T-helper 17 cell (primary cell): ENCODE results near the gene APOBEC3A. TPM values are rescaled to one million over a fixed set of nuclear protein-coding genes. Genes with fewer than 3 reads are reported as not detected.
"Not testable (repeated sequence)": the region's sequence is repeated elsewhere in the genome, so short reads cannot be mapped to it uniquely, and the experiment has no call there.

Source experiments
- ATAC-seq: fragments of 150-1000 bp; cut with Tn5 transposase; 2 replicates; pipeline ENCODE4 v1.10.0; 2021; ENCODE audit warnings: mild to moderate bottlenecking, moderate library complexity
- DNase-seq, 3 donors: peaks; one replicate each; pipeline versions ENCODE4 v3.0.0 to v3.0.0-alpha.2; 2020 to 2021
- H3K9me3 ChIP-seq: one replicate; pipeline ENCODE4 v1.7.0; 2013; ENCODE audit warnings: low read length, mild to moderate bottlenecking; ENCODE audit not compliant: control insufficient read depth, poor library complexity, severe bottlenecking
- H3K27ac Mint-ChIP-seq: one replicate; pipeline ENCODE4 v1.8.0; 2022; ENCODE audit warnings: mild to moderate bottlenecking, moderate library complexity, mixed read lengths
- H3K27me3 Mint-ChIP-seq: one replicate; pipeline ENCODE4 v1.8.0; 2022; ENCODE audit warnings: mixed read lengths
- H3K36me3 Mint-ChIP-seq: one replicate; pipeline ENCODE4 v1.8.0; 2022; ENCODE audit warnings: low read depth, mixed read lengths
- H3K4me1 Mint-ChIP-seq: one replicate; pipeline ENCODE4 v1.8.0; 2022; ENCODE audit warnings: mild to moderate bottlenecking, mixed read lengths
- H3K4me3 Mint-ChIP-seq: one replicate; pipeline ENCODE4 v1.8.0; 2022; ENCODE audit warnings: mild to moderate bottlenecking, moderate library complexity, mixed read lengths
- total RNA-seq, 4 donors: library from RNA in 2 of 4; stranded (reverse) in 2 of 4; gene quantifications; one replicate each; pipeline ENCODE4 v1.2.3 and lab custom pipeline; 2022 to 2026

APOBEC3A gene
- total RNA-seq, 2 donors from 2014 or later = 0.70 to 4.1 TPM

GRCh38 chr22:38956551-38956950 lies 858 bp upstream of the APOBEC3A start:
- no peak for ATAC-seq
- peaks cover 17% of the 10 kb centered on the region for H3K4me1 Mint-ChIP-seq
- no peaks in the 10 kb centered on the region for H3K9me3 ChIP-seq
- peak overlapping the region; percentile 57 for H3K27ac Mint-ChIP-seq
- no peak for DNase-seq
- no peaks in the 10 kb centered on the region for H3K36me3 Mint-ChIP-seq
- H3K27me3 Mint-ChIP-seq = peaks cover 10% of the 10 kb centered on the region
- no peak overlapping the region for H3K4me3 Mint-ChIP-seq

DNA sequence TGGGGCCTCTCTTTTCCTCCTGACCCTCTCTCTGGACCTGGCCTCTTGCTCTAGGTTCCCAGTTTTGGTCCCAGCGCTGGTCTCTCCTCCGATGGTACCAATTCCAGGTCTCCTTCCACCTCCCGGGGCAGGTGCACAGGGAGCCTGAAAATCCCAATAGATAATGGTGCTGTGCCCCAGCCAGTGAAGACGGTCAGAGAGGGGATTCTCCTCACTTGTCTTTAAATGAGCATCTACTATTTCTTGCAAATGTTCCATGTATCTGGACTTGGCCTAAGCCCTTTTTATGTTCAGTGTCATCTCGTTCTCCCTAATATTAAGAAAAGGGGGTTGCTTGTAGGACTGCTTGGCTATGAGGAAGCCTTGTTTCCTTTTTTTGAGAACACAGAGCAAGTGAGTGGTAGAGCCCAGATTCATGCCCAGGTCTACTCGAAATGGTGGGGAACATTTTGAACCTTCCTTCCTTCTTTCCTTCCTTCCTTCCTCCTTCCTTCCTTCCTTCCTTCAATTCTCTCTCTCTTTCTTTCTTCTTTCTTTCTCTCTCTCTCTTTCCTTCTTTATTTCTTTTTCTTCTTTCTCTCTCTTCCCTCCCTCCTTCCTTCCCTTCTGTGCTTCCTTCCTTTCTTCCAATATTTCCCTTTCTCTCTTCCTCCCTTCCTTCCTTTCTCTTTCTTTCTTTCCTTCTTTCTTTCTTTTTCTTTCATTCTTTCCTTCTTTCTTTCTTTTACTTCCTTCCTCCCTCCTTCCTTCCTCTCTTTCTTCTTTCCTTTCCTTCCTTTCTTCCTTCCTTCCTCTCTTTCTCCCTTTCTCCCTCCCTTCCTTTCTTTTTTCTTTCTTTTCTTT lies 620 bp downstream of the APOBEC3A start:
- no peak for DNase-seq
- ATAC-seq = no peak
- Mint-ChIP-seq H3K4me3 (no peak overlapping the region), H3K36me3 (no peaks in the 10 kb centered on the region), H3K4me1 (peaks cover 14% of the 10 kb centered on the region), H3K27me3 (no peaks in the 10 kb centered on the region), H3K27ac (peak overlapping the region; percentile 49)
- no peaks in the 10 kb centered on the region for H3K9me3 ChIP-seq

GRCh38 chr22:38958651-38958943 lies 1.2 kb downstream of the APOBEC3A start:
- H3K9me3 ChIP-seq, DNase-seq, ATAC-seq, H3K4me3 Mint-ChIP-seq, H3K36me3 Mint-ChIP-seq, H3K27me3 Mint-ChIP-seq: not testable (repeated sequence)
- peaks cover 12% of the 10 kb centered on the region for H3K4me1 Mint-ChIP-seq
- H3K27ac Mint-ChIP-seq = peak overlapping the region; percentile 49

DNA sequence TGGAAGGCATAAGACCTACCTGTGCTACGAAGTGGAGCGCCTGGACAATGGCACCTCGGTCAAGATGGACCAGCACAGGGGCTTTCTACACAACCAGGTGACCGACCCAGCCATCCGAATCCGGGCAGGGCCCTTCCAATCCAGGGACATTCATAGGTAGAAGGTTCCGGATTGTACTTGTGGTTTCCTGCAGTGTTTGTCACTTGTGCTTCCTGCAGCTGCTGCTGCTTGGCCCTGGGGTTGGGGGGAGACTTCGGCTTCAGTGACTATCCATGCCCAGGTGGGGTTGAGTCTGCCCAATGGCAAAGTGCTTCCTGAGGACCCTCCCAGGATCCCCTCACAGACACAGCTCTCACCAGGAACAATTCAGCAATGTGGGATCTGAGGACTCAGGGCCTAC lies 2.2 kb downstream of the APOBEC3A start:
- DNase-seq (no peak), ATAC-seq (no peak)
- no peak overlapping the region for H3K4me3 Mint-ChIP-seq
- peaks cover 3% of the 10 kb centered on the region for H3K36me3 Mint-ChIP-seq
- no peak overlapping the region for H3K27ac Mint-ChIP-seq
- peaks cover 8% of the 10 kb centered on the region for H3K4me1 Mint-ChIP-seq
- peaks cover 6% of the 10 kb centered on the region for H3K27me3 Mint-ChIP-seq
- no peaks in the 10 kb centered on the region for H3K9me3 ChIP-seq

DNA sequence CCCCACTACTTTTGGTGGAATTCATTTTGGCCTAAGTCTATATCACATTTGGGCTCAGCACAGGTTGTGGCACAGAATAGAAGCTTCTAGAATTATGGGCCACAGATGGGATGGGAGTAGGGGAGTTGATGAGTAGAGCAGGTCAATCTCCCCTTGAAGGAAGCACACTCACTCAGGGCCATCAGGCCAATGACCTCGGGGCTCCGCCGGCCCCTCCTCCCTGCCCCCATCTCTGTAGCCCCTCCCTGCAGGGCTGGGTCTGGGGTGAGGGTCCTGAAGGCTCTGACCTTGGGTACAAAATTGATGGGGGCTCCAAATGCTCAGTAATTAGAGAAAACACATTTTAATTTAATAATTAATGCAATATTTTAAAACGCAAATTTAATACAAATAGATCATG lies 3.3 kb downstream of the APOBEC3A start:
- H3K4me3 Mint-ChIP-seq, H3K36me3 Mint-ChIP-seq, H3K4me1 Mint-ChIP-seq, H3K9me3 ChIP-seq, DNase-seq, ATAC-seq, H3K27ac Mint-ChIP-seq, H3K27me3 Mint-ChIP-seq: not testable (repeated sequence)

GRCh38 chr22:38963291-38963738 lies 5.9 kb downstream of the APOBEC3A start:
- not testable (repeated sequence) for H3K27ac Mint-ChIP-seq, ATAC-seq

DNA sequence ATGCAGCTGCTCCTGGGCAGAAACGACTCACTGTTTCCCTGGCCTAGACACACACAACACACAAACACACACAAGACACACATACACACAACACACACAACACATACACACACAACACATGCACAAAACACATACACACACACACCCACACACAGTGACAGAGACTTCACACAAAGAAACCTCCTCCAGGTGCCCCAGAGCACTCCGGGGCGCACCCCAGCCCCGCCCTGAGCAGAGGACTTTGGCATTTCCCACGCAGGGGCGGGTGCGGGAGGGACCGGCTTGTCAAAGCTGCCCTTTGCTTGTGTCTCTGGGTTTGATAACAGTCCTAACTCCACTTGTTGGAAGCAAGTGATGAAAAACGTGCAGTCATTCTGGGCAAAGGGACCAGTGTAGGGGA lies 6.5 kb downstream of the APOBEC3A start:
- Mint-ChIP-seq H3K27me3 (peaks cover 13% of the 10 kb centered on the region), H3K4me1 (peaks cover 9% of the 10 kb centered on the region), H3K27ac (no peak overlapping the region), H3K36me3 (peaks cover 3% of the 10 kb centered on the region), H3K4me3 (no peak overlapping the region)
- DNase-seq = no peak
- H3K9me3 ChIP-seq = no peaks in the 10 kb centered on the region
- ATAC-seq = no peak

More at GRCh38 chr22:38963291-38963738, 5.9 kb downstream of the APOBEC3A start:
- not testable (repeated sequence) for DNase-seq, H3K4me3 Mint-ChIP-seq, H3K9me3 ChIP-seq, H3K36me3 Mint-ChIP-seq
- Mint-ChIP-seq H3K4me1 (peaks cover 12% of the 10 kb centered on the region), H3K27me3 (peaks cover 13% of the 10 kb centered on the region)

DNA sequence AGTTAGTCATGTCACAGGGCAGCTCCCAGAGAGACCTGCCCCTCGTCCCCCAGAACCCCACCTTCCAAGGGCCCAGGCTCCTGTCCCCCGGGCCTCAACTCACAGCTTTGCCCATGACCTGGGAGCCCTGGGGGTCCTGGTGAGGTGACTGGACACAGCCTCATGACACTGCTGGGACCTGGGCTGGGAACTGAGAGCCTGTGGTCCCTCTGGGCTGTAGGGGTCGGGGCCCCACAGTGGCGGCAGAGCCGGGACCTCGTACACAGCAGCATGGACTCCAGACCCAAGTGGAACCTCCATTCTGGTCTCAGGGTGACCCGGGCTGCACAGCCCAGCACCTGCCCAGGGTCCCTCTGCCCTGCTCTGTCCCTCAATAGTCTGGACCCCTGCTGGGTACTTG lies 6.9 kb downstream of the APOBEC3A start:
- Mint-ChIP-seq H3K36me3 (peaks cover 3% of the 10 kb centered on the region), H3K4me3 (no peak overlapping the region), H3K27ac (no peak overlapping the region), H3K27me3 (peaks cover 17% of the 10 kb centered on the region), H3K4me1 (peaks cover 8% of the 10 kb centered on the region)
- DNase-seq = no peak
- no peak for ATAC-seq
- no peaks in the 10 kb centered on the region for H3K9me3 ChIP-seq

- ATAC-seq = no peak
- H3K4me3 Mint-ChIP-seq = no peak overlapping the region
Measured at GRCh38 chr22:38964989-38965388, 7.6 kb downstream of the APOBEC3A start.

GRCh38 chr22:38965614-38966379 lies 8.4 kb downstream of the APOBEC3A start:
- DNase-seq (no peak), ATAC-seq (no peak)
- Mint-ChIP-seq H3K27ac (no peak overlapping the region), H3K4me3 (no peak overlapping the region), H3K36me3 (peaks cover 6% of the 10 kb centered on the region), H3K4me1 (peaks cover 12% of the 10 kb centered on the region), H3K27me3 (peaks cover 28% of the 10 kb centered on the region)
- H3K9me3 ChIP-seq = no peaks in the 10 kb centered on the region

More at GRCh38 chr22:38964989-38965388, 7.6 kb downstream of the APOBEC3A start:
- peaks cover 22% of the 10 kb centered on the region for H3K27me3 Mint-ChIP-seq
- no peak overlapping the region for H3K27ac Mint-ChIP-seq
- H3K36me3 Mint-ChIP-seq = peaks cover 3% of the 10 kb centered on the region
- H3K4me1 Mint-ChIP-seq = peaks cover 8% of the 10 kb centered on the region
- H3K9me3 ChIP-seq = no peaks in the 10 kb centered on the region
- DNase-seq = no peak

GRCh38 chr22:38966380-38966702 lies 8.9 kb downstream of the APOBEC3A start:
- no peak overlapping the region for H3K27ac Mint-ChIP-seq

GRCh38 chr22:38966942-38967341 lies 9.5 kb downstream of the APOBEC3A start:
- H3K4me3 Mint-ChIP-seq = no peak overlapping the region
- no peaks in the 10 kb centered on the region for H3K9me3 ChIP-seq
- ATAC-seq (no peak), DNase-seq (no peak)
- peaks cover 36% of the 10 kb centered on the region for H3K27me3 Mint-ChIP-seq
- H3K4me1 Mint-ChIP-seq = peaks cover 13% of the 10 kb centered on the region
- no peak overlapping the region for H3K27ac Mint-ChIP-seq
- peaks cover 6% of the 10 kb centered on the region for H3K36me3 Mint-ChIP-seq

More at GRCh38 chr22:38966380-38966702, 8.9 kb downstream of the APOBEC3A start:
- peaks cover 6% of the 10 kb centered on the region for H3K36me3 Mint-ChIP-seq
- DNase-seq = no peak
- no peak for ATAC-seq
- peaks cover 32% of the 10 kb centered on the region for H3K27me3 Mint-ChIP-seq
- H3K4me1 Mint-ChIP-seq = peaks cover 12% of the 10 kb centered on the region
- H3K4me3 Mint-ChIP-seq = no peak overlapping the region
- H3K9me3 ChIP-seq = no peaks in the 10 kb centered on the region

GRCh38 chr22:38967451-38968450 lies 10.3 kb downstream of the APOBEC3A start:
- Mint-ChIP-seq H3K27me3 (peaks cover 36% of the 10 kb centered on the region), H3K36me3 (peaks cover 6% of the 10 kb centered on the region), H3K27ac (no peak overlapping the region), H3K4me1 (peaks cover 16% of the 10 kb centered on the region), H3K4me3 (no peak overlapping the region)
- ATAC-seq (peak; percentile 61), DNase-seq (no peak)
- H3K9me3 ChIP-seq = no peaks in the 10 kb centered on the region
